Ecto neural progenitor cell (in vitro differentiated cells): ENCODE measurements around the gene KRT2.

Experiments used
- DNase-seq: peaks from one replicate; pipeline ENCODE4 v3.0.0-alpha.2; 2018; ENCODE audit warnings: low spot score

Gene KRT2

GRCh38 chr12:52651726-52652261 is at the start of gene KRT2:
TSS of gene KRT2 (minus strand) at chr12:52652211. CDS start at chr12:52652142, 69 bp downstream.
- DNase-seq, result peak; percentile 39

GRCh38 chr12:52701281-52701680 is 49.3 kb upstream of the KRT2 start:
- no peak for DNase-seq

GRCh38 chr12:52699960-52700359 is 47.9 kb upstream of the KRT2 start:
- no peak for DNase-seq

GRCh38 chr12:52699373-52699772 is 47.4 kb upstream of the KRT2 start:
- no peak for DNase-seq

GRCh38 chr12:52698651-52699340 is 46.8 kb upstream of the KRT2 start:
- DNase-seq, result no peak

- no peak for DNase-seq
Measured at GRCh38 chr12:52697058-52697582, 45.1 kb upstream of the KRT2 start.

GRCh38 chr12:52696588-52696987 is 44.6 kb upstream of the KRT2 start:
- DNase-seq, result no peak

- DNase-seq, result no peak
Measured at GRCh38 chr12:52695039-52695438, 43.0 kb upstream of the KRT2 start.

GRCh38 chr12:52694151-52694550 is 42.1 kb upstream of the KRT2 start:
- no peak for DNase-seq

GRCh38 chr12:52693261-52693660 is 41.2 kb upstream of the KRT2 start:
- DNase-seq, result no peak

GRCh38 chr12:52692254-52692653 is 40.2 kb upstream of the KRT2 start:
- DNase-seq, result peak; percentile 82

GRCh38 chr12:52691841-52692150 is 39.8 kb upstream of the KRT2 start:
- no peak for DNase-seq

GRCh38 chr12:52691076-52691840 is 39.2 kb upstream of the KRT2 start:
- DNase-seq, result peak; percentile 77

- no peak for DNase-seq
Measured at GRCh38 chr12:52690351-52691075, 38.5 kb upstream of the KRT2 start.

- no peak for DNase-seq
Measured at GRCh38 chr12:52689936-52690335, 37.9 kb upstream of the KRT2 start.

GRCh38 chr12:52689239-52689638 is 37.2 kb upstream of the KRT2 start:
- no peak for DNase-seq

GRCh38 chr12:52688481-52688880 is 36.5 kb upstream of the KRT2 start:
- no peak for DNase-seq

- DNase-seq, result no peak
Measured at GRCh38 chr12:52687497-52688385, 35.7 kb upstream of the KRT2 start.

- no peak for DNase-seq
Measured at GRCh38 chr12:52686756-52687487, 34.9 kb upstream of the KRT2 start.

- no peak for DNase-seq
Measured at GRCh38 chr12:52686063-52686462, 34.1 kb upstream of the KRT2 start.

- DNase-seq, result no peak
Measured at GRCh38 chr12:52685406-52685890, 33.4 kb upstream of the KRT2 start.
